Fibroblast of lung (primary cell): ENCODE data around the gene OSBP2.

Experiments used
- CTCF ChIP-seq, 2 donors: IDR thresholded peaks in 1 of 2; conservative IDR thresholded peaks in 1 of 2; 1 replicate in 1 of 2; 2 replicates in 1 of 2; pipeline ENCODE4 v1.5.1; 2011 to 2012; ENCODE audit warnings: low read length in 2 of 2, control low read depth in 1 of 2, inconsistent platforms in 1 of 2, low read depth in 1 of 2, mild to moderate bottlenecking in 1 of 2
- EZH2 ChIP-seq: IDR thresholded peaks from 2 replicates; pipeline ENCODE4 v1.5.1; 2012; ENCODE audit warnings: low read length, control low read depth, mild to moderate bottlenecking; ENCODE audit errors: missing control alignments

- TF ChIP-seq CTCF (conservative IDR thresholded peaks at IDR 0.05 in 1 of 2, IDR thresholded peaks at IDR 0.05 in 1 of 2; ENCODE audit: low read depth in 1 of 2, low read length in 2 of 2): no peak
- no peak for TF ChIP-seq EZH2
Measured at GRCh38 chr22:30648825-30649224, 45.8 kb upstream of the OSBP2 start.
